Measurements from ENCODE around the gene KLF7.

KLF7 gene

DNA sequence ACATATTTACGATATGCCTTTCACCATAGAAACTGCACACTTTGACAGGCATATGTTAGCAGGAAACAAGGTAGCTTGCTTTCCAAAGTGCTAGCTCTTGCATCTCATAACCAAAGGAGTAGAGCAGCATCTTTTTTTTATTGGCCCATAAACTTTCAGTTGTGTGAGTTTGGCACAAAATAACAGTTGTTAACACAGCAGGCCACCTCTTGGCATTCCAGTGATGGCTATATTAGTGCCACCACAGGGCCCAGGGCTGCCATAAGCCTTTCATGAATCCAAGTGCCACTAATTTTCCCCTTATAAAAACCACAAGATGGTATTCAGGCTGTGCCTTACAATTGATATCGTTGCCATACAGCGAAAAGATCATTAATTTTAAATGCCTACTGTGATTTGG is 40.3 kb upstream of the KLF7 start:
- H3K27ac ChIP-seq (ENCODE audit: low read length), result no peak overlapping the region
- H3K4me2 ChIP-seq (ENCODE audit: low read depth, low read length), result no peak overlapping the region
- H3F3A ChIP-seq (ENCODE audit: insufficient read depth, low read length), result no peaks in the 10 kb centered on the region
- H2AFZ ChIP-seq (ENCODE audit: low read length), result no peak overlapping the region
- no peaks in the 10 kb centered on the region for H3K27me3 ChIP-seq (replicated peaks; ENCODE audit: insufficient read depth, low read length)
- no peaks in the 10 kb centered on the region for H3K9me3 ChIP-seq (replicated peaks; ENCODE audit: insufficient read depth, low read length)
- DNase-seq, result no peak
- no peaks in the 10 kb centered on the region for H3K9me2 ChIP-seq (replicated peaks; ENCODE audit: insufficient read depth, low read length)
- no peak overlapping the region for H3K9ac ChIP-seq (ENCODE audit: low read length)
- H3K36me3 ChIP-seq (replicated peaks; ENCODE audit: insufficient read depth, low read length), result no peaks in the 10 kb centered on the region
- H3K4me3 ChIP-seq (ENCODE audit: low read length), result no peak overlapping the region
- no peaks in the 10 kb centered on the region for H4K20me1 ChIP-seq (ENCODE audit: insufficient read depth, low read length)
- TF ChIP-seq EZH2phosphoT487 (IDR thresholded peaks at IDR 0.05; ENCODE audit: low read length) (no peak), EZH2 (optimal IDR thresholded peaks at IDR 0.05; ENCODE audit: low read depth, low read length) (no peak), CTCF (IDR thresholded peaks at IDR 0.05; ENCODE audit: low read length) (no peak)
- no peaks in the 10 kb centered on the region for H3K79me2 ChIP-seq (ENCODE audit: low read length)
- no peaks in the 10 kb centered on the region for H3K4me1 ChIP-seq (ENCODE audit: low read length)

- Histone ChIP-seq H2AFZ (ENCODE audit: low read length) (no peak overlapping the region), H3K9me3 (replicated peaks; ENCODE audit: insufficient read depth, low read length) (no peaks in the 10 kb centered on the region), H3K4me3 (ENCODE audit: low read length) (no peak overlapping the region), H3K79me2 (ENCODE audit: low read length) (no peaks in the 10 kb centered on the region), H3K9me2 (replicated peaks; ENCODE audit: insufficient read depth, low read length) (no peaks in the 10 kb centered on the region), H3F3A (ENCODE audit: insufficient read depth, low read length) (no peaks in the 10 kb centered on the region), H3K36me3 (replicated peaks; ENCODE audit: insufficient read depth, low read length) (no peaks in the 10 kb centered on the region), H3K27me3 (replicated peaks; ENCODE audit: insufficient read depth, low read length) (no peaks in the 10 kb centered on the region), H4K20me1 (ENCODE audit: insufficient read depth, low read length) (no peaks in the 10 kb centered on the region), H3K4me1 (ENCODE audit: low read length) (no peaks in the 10 kb centered on the region), H3K4me2 (ENCODE audit: low read depth, low read length) (no peak overlapping the region), H3K27ac (ENCODE audit: low read length) (no peak overlapping the region), H3K9ac (ENCODE audit: low read length) (no peak overlapping the region)
- no peak for DNase-seq
- TF ChIP-seq EZH2 (optimal IDR thresholded peaks at IDR 0.05; ENCODE audit: low read depth, low read length), result no peak
- no peak for TF ChIP-seq CTCF (IDR thresholded peaks at IDR 0.05; ENCODE audit: low read length)
- no peak for TF ChIP-seq EZH2phosphoT487 (IDR thresholded peaks at IDR 0.05; ENCODE audit: low read length)
Measured at GRCh38 chr2:207205173-207205957, 39.6 kb upstream of the KLF7 start.

DNA sequence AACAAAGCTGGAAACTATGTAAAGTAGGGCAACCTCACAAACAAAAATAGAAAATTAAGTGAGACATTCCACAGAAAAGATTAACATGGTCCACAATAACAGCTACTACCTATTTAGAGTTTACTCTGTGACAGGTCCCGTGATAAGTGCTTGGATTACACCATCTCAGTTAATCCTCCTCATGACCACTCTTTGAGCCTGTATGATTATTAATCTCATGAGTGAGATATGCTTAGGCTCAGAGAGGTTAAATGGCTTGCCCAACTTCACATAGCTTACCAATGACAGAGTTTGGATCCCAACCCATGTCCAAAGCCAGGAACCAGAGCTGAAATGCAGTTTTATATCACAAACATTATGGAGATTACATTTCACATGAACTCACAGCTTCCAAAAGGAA is 37.3 kb upstream of the KLF7 start:
- Histone ChIP-seq H3K9me3 (replicated peaks; ENCODE audit: insufficient read depth, low read length) (no peaks in the 10 kb centered on the region), H3K4me2 (ENCODE audit: low read depth, low read length) (no peak overlapping the region), H4K20me1 (ENCODE audit: insufficient read depth, low read length) (no peaks in the 10 kb centered on the region), H3K4me3 (ENCODE audit: low read length) (no peak overlapping the region), H3K9me2 (replicated peaks; ENCODE audit: insufficient read depth, low read length) (no peaks in the 10 kb centered on the region), H3K36me3 (replicated peaks; ENCODE audit: insufficient read depth, low read length) (no peaks in the 10 kb centered on the region), H3K27me3 (replicated peaks; ENCODE audit: insufficient read depth, low read length) (no peaks in the 10 kb centered on the region), H2AFZ (ENCODE audit: low read length) (no peak overlapping the region), H3K4me1 (ENCODE audit: low read length) (no peaks in the 10 kb centered on the region), H3F3A (ENCODE audit: insufficient read depth, low read length) (no peaks in the 10 kb centered on the region), H3K27ac (ENCODE audit: low read length) (no peak overlapping the region), H3K9ac (ENCODE audit: low read length) (no peak overlapping the region), H3K79me2 (ENCODE audit: low read length) (no peaks in the 10 kb centered on the region)
- DNase-seq, result no peak
- TF ChIP-seq EZH2 (optimal IDR thresholded peaks at IDR 0.05; ENCODE audit: low read depth, low read length), result no peak
- no peak for TF ChIP-seq CTCF (IDR thresholded peaks at IDR 0.05; ENCODE audit: low read length)
- TF ChIP-seq EZH2phosphoT487 (IDR thresholded peaks at IDR 0.05; ENCODE audit: low read length), result no peak

Data from MM.1S (cell line).